Activated effector memory CD4-positive, alpha-beta T cell treated with anti-CD3 and anti-CD28 coated beads, Interleukin-2, amount 50 U/mL, for 16 hours (primary cell): ENCODE measurements around the gene DPP7.
A peak's percentile ranks its signal among the peaks of the same experiment; 100 is the strongest.

ENCODE experiments used
- DNase-seq: peaks from one replicate; pipeline ENCODE4 v3.0.0-alpha.2; 2020

Gene DPP7

GRCh38 chr9:137114613-137115393 is at the start of gene DPP7:
Gene DPP7, minus strand, starts transcription at chr9:137114733. Its CDS starts 20 bp downstream, at chr9:137114713.
- DNase-seq = peak; percentile 93

- no peak for DNase-seq
These were observed 49.3 kb upstream of the DPP7 start for GRCh38 chr9:137163805-137164204.

GRCh38 chr9:137163365-137163715 is 48.8 kb upstream of the DPP7 start:
- DNase-seq = no peak

GRCh38 chr9:137162505-137163364 is 48.2 kb upstream of the DPP7 start:
- DNase-seq = no peak

- no peak for DNase-seq
These were observed 47.3 kb upstream of the DPP7 start for GRCh38 chr9:137161558-137162486.

- no peak for DNase-seq
These were observed 46.4 kb upstream of the DPP7 start for GRCh38 chr9:137160716-137161557.

- no peak for DNase-seq
These were observed 45.5 kb upstream of the DPP7 start for GRCh38 chr9:137160054-137160425.

- no peak for DNase-seq
These were observed 44.8 kb upstream of the DPP7 start for GRCh38 chr9:137159105-137160053.

GRCh38 chr9:137158625-137159024 is 44.1 kb upstream of the DPP7 start:
- DNase-seq = no peak

GRCh38 chr9:137157618-137158415 is 43.3 kb upstream of the DPP7 start:
- DNase-seq = no peak

GRCh38 chr9:137156567-137157375 is 42.2 kb upstream of the DPP7 start:
- DNase-seq = peak; percentile 88

- no peak for DNase-seq
These were observed 38.4 kb upstream of the DPP7 start for GRCh38 chr9:137152844-137153405.

GRCh38 chr9:137150617-137151457 is 36.3 kb upstream of the DPP7 start:
- DNase-seq = peak; percentile 83

- no peak for DNase-seq
These were observed 35.5 kb upstream of the DPP7 start for GRCh38 chr9:137149942-137150616.

- no peak for DNase-seq
These were observed 34.8 kb upstream of the DPP7 start for GRCh38 chr9:137149363-137149762.

GRCh38 chr9:137148661-137149060 is 34.1 kb upstream of the DPP7 start:
- DNase-seq = no peak

GRCh38 chr9:137148242-137148641 is 33.7 kb upstream of the DPP7 start:
- DNase-seq = no peak
